NAMALWA (cell line): Measurements from ENCODE around the gene OR2H2.

Experiments used
- DNase-seq: peaks from one replicate; pipeline ENCODE4 v3.0.0-alpha.2; 2015; ENCODE audit warnings: low spot score

Gene OR2H2

DNA sequence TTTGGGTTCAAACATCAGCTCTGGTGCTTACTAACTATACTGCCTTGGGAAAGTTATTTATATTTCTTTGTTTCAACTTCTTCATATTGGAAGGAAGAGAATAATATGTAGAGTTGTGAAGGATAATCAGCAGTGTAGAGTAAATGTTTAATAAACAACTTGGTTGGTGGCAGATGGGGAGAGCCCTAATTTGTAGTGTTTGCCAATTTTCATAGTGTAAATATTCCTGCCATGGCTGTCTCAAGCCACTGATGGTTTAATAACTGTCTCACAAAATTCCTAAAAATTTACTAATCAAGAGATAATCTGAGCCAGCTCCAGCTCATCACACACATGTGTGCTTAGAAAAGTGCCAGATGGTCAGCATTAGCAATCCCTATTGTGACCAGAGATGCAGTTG, at the start of gene OR2H2:
OR2H2 (plus strand) TSS at position 301 of the 400 bp plus-strand sequence. CDS start 2,824 bp downstream, outside the sequence.
- DNase-seq, result no peak

DNA sequence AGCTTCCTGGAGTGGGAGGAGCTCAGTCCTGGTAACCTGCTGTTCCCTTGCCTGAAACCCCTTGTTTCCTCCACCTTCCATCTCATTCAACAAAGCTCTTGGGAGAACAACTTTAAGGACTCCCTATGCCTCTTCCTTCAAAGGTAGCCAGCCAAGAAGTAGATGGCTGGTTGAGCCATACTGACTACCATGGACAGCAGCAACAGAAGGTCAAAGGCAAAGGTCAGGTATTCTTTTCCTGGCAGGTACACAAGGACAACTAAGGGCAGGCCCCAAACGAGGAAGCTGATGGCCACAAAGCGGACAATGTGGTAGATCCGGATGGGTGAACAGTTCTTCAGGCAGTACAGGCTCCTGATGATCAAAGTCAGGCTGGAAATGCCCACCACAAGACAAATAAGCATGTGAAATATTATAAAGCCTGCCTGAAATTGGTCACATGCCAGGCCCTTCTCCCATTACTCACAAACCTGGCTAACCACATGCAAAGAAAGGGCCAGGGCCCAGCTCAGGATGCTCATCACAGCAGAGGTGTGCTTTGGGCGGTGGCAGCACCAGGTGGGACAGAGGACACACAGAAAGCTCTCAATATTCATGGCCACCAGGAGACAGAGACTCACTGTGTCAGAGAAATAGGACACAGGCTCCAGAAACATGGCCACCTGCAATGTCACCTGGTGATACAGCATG, 47.1 kb upstream of the OR2H2 start:
- no peak for DNase-seq

DNA sequence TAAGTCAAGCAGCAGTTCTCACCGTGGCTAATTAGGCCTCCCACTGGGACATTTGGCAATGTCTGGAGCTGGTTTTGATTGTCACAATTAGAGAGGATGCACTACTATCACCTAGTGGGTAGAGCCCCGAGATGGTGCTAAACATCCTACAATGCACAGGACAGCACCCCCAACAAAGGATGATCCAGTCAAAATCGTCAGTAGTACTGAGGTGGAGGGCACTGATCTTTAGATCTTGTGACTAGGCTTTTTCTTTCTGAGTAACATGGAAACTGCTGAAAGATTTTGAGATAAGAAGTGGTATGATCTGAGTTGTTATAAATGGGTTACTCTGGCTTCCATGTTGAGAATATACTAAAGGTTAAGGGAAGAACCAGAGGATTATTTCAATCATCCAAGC, 37.3 kb upstream of the OR2H2 start:
- DNase-seq, result no peak

DNA sequence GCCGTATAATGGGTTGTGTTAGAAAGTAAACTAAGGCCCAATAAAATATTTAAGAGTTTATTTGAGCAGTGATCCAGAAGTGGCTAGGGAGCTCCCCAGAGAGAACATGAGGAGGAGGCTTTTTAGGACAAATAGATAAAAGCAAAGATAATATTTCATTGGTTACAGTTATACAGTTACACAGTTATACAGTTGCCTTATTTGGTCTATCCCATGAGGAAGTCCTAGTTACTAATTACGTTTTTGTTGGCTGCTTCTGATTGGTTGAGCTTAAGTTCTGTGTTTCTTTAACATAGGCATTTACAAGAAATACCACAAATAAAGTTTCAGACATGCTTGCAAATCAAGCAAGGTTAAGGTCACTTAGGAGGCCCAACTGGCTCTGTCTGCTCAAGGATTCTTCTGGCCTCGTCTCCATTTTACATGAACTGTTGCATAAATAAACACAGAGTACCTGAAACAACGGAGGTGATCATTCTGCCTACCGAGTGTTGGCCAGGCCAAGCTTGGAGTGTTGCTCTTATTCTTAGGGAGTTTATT, 32.3 kb upstream of the OR2H2 start:
- DNase-seq, result peak; percentile 79

DNA sequence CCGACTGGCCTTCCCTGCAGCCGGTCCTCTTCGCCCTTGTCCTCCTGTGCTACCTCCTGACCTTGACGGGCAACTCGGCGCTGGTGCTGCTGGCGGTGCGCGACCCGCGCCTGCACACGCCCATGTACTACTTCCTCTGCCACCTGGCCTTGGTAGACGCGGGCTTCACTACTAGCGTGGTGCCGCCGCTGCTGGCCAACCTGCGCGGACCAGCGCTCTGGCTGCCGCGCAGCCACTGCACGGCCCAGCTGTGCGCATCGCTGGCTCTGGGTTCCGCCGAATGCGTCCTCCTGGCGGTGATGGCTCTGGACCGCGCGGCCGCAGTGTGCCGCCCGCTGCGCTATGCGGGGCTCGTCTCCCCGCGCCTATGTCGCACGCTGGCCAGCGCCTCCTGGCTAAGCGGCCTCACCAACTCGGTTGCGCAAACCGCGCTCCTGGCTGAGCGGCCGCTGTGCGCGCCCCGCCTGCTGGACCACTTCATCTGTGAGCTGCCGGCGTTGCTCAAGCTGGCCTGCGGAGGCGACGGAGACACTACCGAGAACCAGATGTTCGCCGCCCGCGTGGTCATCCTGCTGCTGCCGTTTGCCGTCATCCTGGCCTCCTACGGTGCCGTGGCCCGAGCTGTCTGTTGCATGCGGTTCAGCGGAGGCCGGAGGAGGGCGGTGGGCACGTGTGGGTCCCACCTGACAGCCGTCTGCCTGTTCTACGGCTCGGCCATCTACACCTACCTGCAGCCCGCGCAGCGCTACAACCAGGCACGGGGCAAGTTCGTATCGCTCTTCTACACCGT, 31.5 kb upstream of the OR2H2 start:
- no peak for DNase-seq

DNA sequence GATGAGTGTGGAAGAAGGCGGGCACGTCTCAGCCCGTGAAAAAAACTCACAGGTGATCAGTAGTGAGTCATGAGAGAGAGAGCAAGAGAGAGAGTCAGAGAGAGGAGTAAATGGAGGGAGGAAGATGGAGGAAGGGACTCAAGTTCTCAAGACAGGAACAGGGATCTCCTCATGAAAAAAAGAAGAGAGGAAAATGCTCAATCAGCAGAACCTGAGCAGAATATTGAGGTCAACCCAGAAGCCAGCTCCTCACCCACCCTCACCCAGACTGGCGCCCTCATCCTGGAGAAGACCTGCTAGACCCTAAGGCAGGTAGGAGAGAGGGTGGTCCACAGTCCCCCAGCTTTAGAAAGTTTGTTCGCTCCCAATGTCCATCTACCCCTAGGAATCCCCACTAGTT, 30.2 kb upstream of the OR2H2 start:
- no peak for DNase-seq

DNA sequence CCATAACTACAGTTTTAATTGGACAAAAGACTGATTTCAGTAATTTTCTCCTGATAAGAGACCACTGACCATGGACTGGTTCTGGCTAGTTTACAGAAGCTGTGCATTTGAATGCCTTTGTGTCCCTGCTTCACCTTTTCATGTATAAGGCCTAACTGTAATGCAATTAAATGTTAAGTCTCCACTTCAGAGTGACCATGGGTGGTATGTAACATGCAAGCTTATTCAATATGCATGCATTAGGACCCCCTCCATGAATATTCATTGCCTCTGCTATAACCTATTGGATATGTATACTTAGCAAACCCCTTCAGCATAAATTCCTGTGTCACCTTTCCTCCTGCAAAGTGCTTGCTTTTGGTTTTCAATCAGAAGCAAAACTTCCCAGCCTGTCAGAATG, 27.6 kb upstream of the OR2H2 start:
- DNase-seq, result no peak

DNA sequence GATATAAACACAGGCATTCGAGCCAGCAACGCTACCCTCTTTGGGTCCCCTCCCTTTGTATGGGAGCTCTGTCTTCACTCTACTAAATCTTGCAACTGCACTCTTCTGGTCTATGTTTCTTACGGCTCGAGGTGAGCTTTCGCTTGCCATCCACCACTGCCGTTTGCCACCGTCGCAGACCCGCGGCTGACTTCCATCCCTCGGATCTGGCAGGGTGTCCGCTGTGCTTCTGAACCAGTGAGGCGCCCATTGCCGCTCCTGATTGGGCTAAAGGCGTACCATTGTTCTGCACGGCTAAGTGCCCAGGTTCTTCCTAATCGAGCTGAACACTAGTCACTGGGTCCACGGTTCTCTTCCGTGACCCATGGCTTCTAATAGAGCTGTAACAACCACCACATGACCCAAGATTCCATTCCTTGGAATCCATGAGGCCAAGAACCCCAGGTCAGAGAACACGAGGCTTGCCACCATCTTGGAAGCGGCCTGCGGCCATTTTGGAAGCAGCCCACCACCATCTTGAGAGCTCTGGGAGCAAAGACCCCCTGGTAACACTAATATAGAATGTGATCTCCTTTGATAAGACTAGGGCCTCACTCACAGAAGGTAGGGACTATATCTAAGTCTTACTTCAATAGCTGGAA, 26.4 kb upstream of the OR2H2 start:
- DNase-seq, result no peak

DNA sequence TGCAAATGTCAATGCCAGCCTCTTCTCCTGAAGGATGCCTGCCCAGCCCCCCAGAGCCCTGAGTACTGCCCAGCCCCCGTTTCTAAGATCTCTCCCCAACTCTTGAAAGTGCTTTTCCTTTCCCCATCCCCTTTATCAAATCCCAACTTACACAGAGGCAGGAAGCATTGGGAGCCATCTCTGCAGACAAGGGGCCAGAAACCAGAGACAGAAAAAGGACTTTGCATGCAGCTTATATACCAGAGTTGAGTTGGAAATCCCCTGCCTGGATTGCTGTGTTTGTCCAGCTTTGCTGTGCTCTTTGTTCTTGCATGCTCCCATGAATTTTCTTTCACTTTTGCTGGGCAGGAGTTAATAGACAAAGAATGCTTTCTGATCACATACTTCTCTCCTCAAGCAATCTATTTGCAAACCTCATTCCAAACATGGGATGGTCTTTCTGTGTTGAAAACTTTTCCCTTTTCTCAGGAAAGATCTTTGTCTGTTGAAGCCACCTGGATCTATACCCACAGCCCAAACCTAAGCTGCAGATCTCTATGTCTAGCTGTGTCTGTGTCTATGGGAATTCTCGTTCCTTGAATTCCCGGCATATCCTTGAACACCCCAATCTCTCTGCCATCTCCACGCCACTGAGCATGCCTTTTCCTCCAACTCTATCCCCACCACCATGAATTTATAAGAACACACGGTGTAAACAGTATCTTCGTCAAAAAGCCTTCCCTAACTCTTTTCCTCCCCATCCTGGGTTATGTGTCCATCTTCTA, 25.2 kb upstream of the OR2H2 start, which contains the start of gene UBD:
UBD (minus strand) TSS at position 209 of the 764 bp plus-strand sequence; CDS start at position 178, 31 bp downstream.
- DNase-seq, result no peak

DNA sequence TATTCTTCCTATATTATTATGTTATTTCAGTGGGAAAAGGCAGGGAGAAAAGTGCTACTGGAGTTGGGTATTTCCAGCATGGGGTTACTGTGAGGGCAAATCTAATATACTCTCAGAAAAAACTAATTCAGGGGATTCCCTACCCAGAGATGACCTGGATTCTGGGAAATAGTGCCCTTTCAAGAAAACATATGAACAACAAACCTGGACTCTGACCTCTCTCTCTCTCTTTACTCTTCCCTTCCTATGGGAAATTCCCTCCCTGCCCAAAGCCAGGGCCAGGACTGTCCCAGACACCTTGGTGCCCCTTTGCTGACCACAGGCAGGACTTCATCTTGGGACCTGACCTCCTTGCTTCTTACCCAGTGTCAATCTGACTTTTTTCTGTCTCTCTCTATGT, 23.8 kb upstream of the OR2H2 start:
- no peak for DNase-seq

DNA sequence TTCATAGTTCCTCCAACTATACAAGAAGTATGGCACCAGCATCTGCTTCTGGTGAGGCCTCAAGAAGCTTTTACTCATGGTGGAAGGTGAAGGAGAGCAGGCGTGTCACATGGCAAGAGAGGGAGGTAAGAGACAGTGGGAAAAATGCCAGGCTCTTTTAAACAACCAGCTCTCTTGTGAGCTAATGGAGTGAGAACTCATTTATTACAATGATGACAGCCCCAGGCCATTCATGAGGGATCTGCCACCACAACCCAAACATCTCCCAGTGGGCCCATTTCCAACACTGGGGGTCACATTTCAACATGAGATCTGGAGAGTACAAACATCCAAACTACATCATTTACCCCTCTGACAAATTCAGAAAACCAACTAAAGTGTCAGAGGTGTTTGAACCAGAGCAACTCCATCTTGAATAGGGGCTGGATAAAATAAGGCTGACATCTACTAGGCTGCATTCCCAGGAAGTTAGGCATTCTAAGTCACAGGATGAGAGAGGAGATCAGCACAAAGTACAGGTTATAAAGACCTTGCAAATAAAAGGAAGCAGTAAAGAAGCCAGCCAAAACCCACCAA, 23.2 kb upstream of the OR2H2 start:
- DNase-seq, result no peak

DNA sequence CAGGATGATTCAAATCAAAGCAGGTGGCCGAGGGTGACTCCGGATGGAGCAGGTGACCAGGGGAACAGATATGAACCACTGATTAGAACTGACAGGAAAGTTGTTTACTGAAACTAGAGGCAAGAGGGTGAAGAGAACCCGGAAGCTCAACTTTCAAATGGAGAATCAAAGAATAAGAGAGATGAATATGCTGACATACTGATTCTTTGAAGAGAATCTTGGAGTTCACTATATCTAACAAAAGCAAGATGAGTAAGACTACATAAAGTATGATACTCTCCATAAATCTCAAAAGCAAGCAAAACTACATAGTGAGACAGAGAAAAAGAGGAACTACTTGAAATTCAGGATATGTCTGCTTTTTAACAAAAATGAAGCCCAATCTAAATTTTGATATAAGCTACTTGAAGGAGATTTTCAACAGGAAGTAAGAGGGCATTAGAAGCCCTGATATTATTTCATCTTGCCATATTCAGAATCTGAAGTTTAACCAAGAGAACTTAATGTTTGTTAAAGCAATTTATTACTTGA, 21.4 kb upstream of the OR2H2 start:
- no peak for DNase-seq

DNA sequence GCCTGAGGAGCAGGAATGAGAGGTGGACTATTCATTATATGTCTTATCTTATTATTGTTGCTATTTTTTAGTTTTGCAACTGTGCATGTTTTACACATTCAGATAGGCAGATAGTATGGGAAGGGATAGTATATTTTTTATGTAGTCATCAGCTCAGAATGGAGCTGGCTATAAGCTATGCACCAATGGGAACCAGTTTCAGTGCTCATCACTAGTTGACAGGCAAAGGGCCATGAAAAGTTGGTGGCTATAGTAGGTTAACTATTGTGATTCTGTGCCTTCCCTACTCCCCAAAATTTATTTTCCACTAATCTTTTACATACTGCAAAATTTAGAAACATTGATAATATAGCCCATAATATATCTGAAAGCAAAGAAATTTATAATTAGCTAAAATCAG, 20.0 kb upstream of the OR2H2 start:
- DNase-seq, result no peak

DNA sequence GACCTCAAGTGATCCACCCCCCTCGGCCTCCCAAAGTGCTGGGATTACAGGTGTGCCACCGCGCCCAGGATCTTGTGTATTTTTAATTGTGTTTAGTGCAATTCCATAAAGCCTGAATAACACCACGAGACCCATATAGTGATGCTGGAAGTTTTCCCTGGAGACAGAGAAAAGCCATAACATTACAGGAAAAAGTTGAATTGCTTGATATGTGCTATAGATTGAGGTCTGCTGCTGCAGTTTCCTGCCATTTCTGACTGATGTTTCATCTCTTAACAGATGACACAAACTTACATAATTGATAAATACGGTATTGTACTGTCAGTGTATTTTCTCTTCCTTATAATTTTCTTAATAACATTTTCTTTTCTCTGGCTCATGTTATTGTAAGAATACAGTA, 18.1 kb upstream of the OR2H2 start:
- no peak for DNase-seq

DNA sequence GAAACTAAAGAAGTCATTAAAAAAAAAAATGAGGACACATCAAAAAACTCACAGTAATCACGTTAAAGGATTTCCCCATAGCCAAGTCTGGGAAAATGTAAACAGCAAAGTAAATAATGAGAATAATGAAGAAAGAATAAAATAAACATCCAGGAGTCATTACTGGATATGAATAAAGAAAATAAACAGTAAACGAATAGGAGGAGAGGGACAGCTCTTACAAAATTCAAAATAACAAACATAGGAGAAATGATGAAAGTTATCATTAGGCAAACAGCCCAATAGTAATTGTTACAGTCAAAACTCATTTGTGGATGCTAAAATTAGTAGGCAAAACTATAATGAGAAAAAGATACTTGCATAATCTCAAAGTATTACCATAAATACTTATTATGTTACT, 17.4 kb upstream of the OR2H2 start:
- DNase-seq, result no peak

DNA sequence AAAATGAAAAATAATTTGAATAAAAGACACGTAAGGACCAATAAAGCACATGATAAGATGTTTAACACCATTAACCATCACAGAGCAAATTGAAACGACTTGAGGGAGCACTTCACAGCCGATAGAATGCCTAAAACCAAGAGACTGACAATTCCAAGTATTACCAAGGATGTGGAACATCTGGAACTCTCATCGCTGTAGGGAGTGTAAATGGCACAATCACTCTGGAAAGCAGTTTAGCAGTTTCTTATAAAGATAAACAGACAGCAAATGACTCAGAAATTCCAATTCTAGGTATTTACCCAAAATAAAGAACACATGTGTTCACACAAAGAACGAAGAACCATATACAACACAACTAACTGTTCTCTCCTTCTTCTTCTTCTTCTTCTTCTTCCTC, 16.9 kb upstream of the OR2H2 start:
- DNase-seq, result no peak

DNA sequence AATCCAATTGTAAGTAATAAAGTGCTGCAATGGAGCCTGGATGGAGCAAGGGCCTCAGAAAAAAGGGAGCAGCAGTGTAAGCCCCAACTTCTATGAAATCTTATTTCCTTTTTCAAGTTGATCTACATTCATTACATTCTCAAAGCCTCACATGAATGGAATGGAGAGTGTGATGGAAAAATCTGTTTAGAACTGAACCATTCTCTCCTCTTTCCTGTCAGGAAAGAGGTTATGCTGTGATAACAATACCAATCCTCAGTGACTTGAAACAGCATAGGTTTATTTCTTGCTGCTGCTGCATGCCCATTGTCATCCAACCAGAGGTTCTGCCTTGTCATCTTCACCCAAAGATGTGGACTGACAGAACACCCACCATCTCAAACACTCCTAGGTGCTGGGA, 8.9 kb upstream of the OR2H2 start:
- DNase-seq, result no peak

DNA sequence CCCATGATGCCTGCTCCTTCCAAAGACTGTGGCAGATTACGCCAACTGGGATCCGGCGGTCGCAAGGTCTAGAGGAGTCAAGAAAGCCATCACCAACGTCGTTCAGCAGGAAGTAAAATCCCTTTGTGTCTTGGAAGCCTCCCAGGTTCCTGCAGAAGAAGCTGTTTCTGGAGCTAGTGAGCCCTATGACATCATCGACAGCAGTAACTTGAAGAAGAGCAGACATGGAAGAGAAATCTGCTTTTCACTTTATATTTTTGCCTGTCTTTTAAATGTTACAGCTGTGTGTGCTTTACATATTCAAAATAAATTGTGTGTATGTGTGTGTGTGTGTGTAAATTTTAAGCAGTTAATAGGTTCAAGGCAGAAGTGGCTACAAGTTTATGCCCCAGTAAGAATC, 7.4 kb upstream of the OR2H2 start:
- DNase-seq, result no peak

DNA sequence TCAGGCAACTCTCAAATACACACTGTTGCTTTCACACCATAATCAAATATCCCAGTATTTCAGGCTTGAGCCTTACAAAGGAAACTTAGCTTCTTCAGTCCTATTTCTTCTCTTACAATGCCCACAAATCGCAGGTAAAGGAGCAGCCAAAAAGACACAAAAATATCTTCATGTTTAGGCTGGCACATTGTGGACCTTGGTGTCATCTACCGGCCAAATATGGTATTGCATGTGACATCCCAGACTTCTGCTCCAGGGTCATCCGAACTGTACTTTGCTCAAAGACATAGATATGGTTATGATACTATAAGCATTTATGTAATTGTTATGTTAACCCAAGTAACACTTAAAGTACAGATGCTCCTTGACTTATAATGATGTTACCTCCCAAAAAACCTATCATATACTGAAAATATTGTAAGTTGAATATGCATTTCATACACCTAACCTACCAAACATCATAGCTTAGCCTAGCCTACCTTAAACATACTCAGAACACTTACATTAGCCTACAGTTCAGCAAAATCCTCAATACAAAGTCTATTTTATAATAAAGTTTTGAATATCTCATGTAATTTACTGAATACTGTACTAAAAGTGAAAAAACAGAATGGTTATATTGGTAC, 4.6 kb downstream of the OR2H2 start:
- peak; percentile 75 for DNase-seq

DNA sequence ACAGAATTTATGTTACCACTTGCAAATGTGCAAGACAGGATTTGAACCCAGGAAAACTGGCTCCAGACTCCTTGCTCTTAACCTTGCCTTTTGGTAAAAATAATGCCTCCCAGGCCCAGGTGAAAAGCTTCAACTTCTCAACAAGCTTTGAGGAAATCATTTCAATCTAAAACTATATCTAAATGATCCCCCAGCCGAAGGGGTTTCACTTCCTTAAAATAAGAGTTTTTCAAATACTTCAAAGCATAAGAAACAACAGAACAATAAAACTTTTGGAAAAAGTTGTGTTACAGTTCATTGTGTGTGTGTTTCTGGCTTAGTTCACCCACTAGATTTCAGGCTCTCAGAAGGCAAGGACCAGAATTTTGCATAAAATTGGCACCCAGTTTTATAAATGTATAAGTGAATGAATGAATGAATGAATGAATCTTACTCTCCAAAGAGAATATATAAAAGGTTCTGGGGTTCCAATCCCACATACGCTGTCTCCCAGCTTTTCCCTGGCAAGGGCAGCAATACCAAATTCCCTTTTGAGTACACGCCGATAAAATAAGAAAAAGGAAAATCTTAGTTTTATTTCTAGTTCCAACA, 5.4 kb downstream of the OR2H2 start:
- peak; percentile 33 for DNase-seq

DNA sequence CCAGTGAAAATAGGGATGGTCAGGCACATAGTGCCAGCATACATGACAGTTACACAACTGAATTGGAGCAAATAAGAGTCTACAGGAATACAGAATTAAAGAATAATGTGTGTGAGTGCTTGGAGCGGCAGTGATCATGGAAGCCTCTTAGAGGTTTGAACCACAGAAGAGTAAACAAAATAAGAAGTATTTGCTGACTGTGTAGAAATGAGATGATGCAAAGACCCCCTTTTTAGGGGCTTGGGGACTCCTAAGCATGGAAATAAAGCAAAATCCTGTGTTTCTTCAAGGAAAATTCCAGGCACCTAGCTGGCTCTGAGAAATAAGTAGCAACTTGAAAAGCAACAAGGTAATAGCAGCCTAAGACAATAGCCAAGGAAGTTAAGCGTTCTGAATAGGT, 6.8 kb downstream of the OR2H2 start:
- DNase-seq, result no peak
